Endothelial cell of umbilical vein (primary cell): ENCODE results near the gene AUTS2. TPM values are rescaled to one million over a fixed set of nuclear protein-coding genes. Genes with fewer than 3 reads are reported as not detected.

Experiments used
- BruUV-seq: library from RNA; stranded (reverse); fragments of 400-500 nt; replicated peaks from 2 replicates; lab custom pipeline; 2021; lab: Mats Ljungman, UMichigan
- CTCF ChIA-PET: fragments of 300-600, 350-600 bp; sonication (Branson Sonifier 250); formaldehyde crosslinking; loops from one replicate; lab custom pipeline; 2021; ENCODE audit warnings: antibody characterized with exemption, inconsistent platforms; lab: Charles Lee
- POLR2A ChIA-PET: fragments of 300-600, 350-600 bp; sonication (Branson Sonifier 250); formaldehyde crosslinking; loops from one replicate; lab custom pipeline; 2021; ENCODE audit warnings: antibody characterized with exemption, inconsistent platforms; lab: Charles Lee
- DNase-seq: peaks from one replicate; pipeline ENCODE4 v3.0.0-alpha.2; 2011; ENCODE audit warnings: low read depth, low spot score
- FAIRE-seq: peaks from 2 replicates; lab custom pipeline; 2011; peaks lifted over from hg19 to GRCh38; lab: Jason Lieb, UNC
- H2AFZ ChIP-seq: 2 replicates; pipeline ENCODE4 v1.6.0; 2012; ENCODE audit warnings: low read depth, low read length, control low read depth, inconsistent platforms
- H3K27ac ChIP-seq: 2 replicates; pipeline ENCODE4 v1.5.1; 2011; ENCODE audit warnings: low read depth, mild to moderate bottlenecking, control low read depth, low read length, moderate library complexity; ENCODE audit not compliant: insufficient read depth
- H3K27me3 ChIP-seq, 2 experiments: 2 replicates each; pipeline versions ENCODE4 v1.6.0 to v1.6.1; 2011; ENCODE audit warnings: low read length in 2 of 2, mixed read lengths in 1 of 2; ENCODE audit not compliant: control insufficient read depth in 2 of 2, insufficient read depth in 2 of 2
- H3K36me3 ChIP-seq, 2 experiments: 2 replicates in 1 of 2; 3 replicates in 1 of 2; pipeline ENCODE4 v1.5.1; 2011; ENCODE audit warnings: low read length in 2 of 2, mild to moderate bottlenecking in 1 of 2, moderate library complexity in 1 of 2; ENCODE audit not compliant: control insufficient read depth in 2 of 2, insufficient read depth in 2 of 2; ENCODE audit errors: extremely low read depth in 1 of 2
- H3K4me1 ChIP-seq: 3 replicates; pipeline ENCODE4 v1.5.1; 2011; ENCODE audit warnings: mild to moderate bottlenecking, low read length; ENCODE audit not compliant: control insufficient read depth, insufficient read depth; ENCODE audit errors: extremely low read depth
- H3K4me2 ChIP-seq: 2 replicates; pipeline ENCODE4 v1.6.1; 2011; ENCODE audit warnings: low read length, control low read depth, mixed read lengths; ENCODE audit not compliant: insufficient read depth
- H3K4me3 ChIP-seq, 3 experiments: fragments of 200-600 bp in 1 of 3; sonication (generic), shearing (Covaris generic) in 1 of 3; replicated peaks in 1 of 3; 2 replicates each; pipeline ENCODE4 v1.5.1; 2011 to 2016; ENCODE audit warnings: control low read depth in 3 of 3, low read length in 3 of 3, mild to moderate bottlenecking in 2 of 3, inconsistent platforms in 1 of 3, low read depth in 1 of 3, moderate library complexity in 1 of 3; ENCODE audit not compliant: insufficient read depth in 1 of 3
- H3K79me2 ChIP-seq: 2 replicates; pipeline ENCODE4 v1.6.0; 2012; ENCODE audit warnings: low read length, inconsistent platforms; ENCODE audit not compliant: control insufficient read depth, insufficient read depth
- H3K9ac ChIP-seq: replicated peaks from 2 replicates; pipeline ENCODE3; 2011; ENCODE audit warnings: low read length, control low read depth; ENCODE audit not compliant: insufficient read depth; ENCODE audit errors: extremely low read depth
- H3K9me1 ChIP-seq: replicated peaks from 3 replicates; pipeline ENCODE4 v1.6.0; 2011; ENCODE audit warnings: mild to moderate bottlenecking, low read length; ENCODE audit not compliant: control insufficient read depth, insufficient read depth; ENCODE audit errors: extremely low read depth
- H3K9me3 ChIP-seq: replicated peaks from 2 replicates; pipeline ENCODE4 v1.5.1; 2012; ENCODE audit warnings: low read length, inconsistent platforms; ENCODE audit not compliant: control insufficient read depth, insufficient read depth
- H4K20me1 ChIP-seq: replicated peaks from 2 replicates; pipeline ENCODE3; 2011; ENCODE audit warnings: mild to moderate bottlenecking, low read length; ENCODE audit not compliant: control insufficient read depth, insufficient read depth; ENCODE audit errors: extremely low read depth
- CTCF ChIP-seq, 2 donors: IDR thresholded peaks; 1 replicate in 1 of 2; 2 replicates in 1 of 2; pipeline ENCODE4 v1.5.1; 2011; ENCODE audit warnings: low read length in 2 of 2, mild to moderate bottlenecking in 2 of 2, moderate library complexity in 2 of 2, control low read depth in 1 of 2, inconsistent platforms in 1 of 2, low read depth in 1 of 2; ENCODE audit not compliant: insufficient read depth in 1 of 2; ENCODE audit errors: extremely low read depth in 1 of 2
- EZH2 ChIP-seq: IDR thresholded peaks from 2 replicates; pipeline ENCODE4 v1.6.1; 2012; ENCODE audit warnings: borderline replicate concordance, low read depth, mild to moderate bottlenecking, moderate library complexity, low read length, inconsistent platforms; ENCODE audit not compliant: severe bottlenecking
- FOS ChIP-seq: IDR thresholded peaks from 2 replicates; pipeline ENCODE4 v1.6.1; 2011; ENCODE audit warnings: mild to moderate bottlenecking, low read length, moderate library complexity, borderline replicate concordance; ENCODE audit not compliant: insufficient read depth
- GATA2 ChIP-seq: IDR thresholded peaks from 2 replicates; pipeline ENCODE4 v1.7.0; 2011; ENCODE audit warnings: low read depth, mild to moderate bottlenecking, moderate library complexity, mixed read lengths, low read length; ENCODE audit not compliant: insufficient read length, insufficient read depth
- JUN ChIP-seq: IDR thresholded peaks from 2 replicates; pipeline ENCODE4 v1.6.1; 2011; ENCODE audit warnings: borderline replicate concordance, low read depth; ENCODE audit not compliant: insufficient read length, insufficient read depth
- MYC ChIP-seq: IDR thresholded peaks from one replicate; pipeline ENCODE4 v1.6.1; 2011; ENCODE audit warnings: mild to moderate bottlenecking, low read depth, low read length
- POLR2A ChIP-seq: IDR thresholded peaks from 2 replicates; pipeline ENCODE4 v1.6.1; 2012; ENCODE audit warnings: low read depth, mild to moderate bottlenecking, control low read depth, low read length
- POLR2AphosphoS5 ChIP-seq: IDR thresholded peaks from 2 replicates; pipeline ENCODE4 v1.6.1; 2012; ENCODE audit warnings: low read depth, mild to moderate bottlenecking, control low read depth, low read length, moderate library complexity; ENCODE audit not compliant: insufficient read depth
- dilution Hi-C: fragments of 300-500 bp; cut with MboI; formaldehyde crosslinking; loops from one replicate; pipeline ENCODE4 v1.15.0; 2019; ENCODE audit warnings: low sequenced_read_pairs; ENCODE audit not compliant: extremely low pct_ligation_motif_present
- intact Hi-C: fragments of 100-400 bp; cut with micrococcal nuclease; formaldehyde crosslinking; loops from one replicate; pipeline ENCODE4 v1.10.0; 2022
- polyA plus RNA-seq, 4 experiments: library from polyadenylated mRNA; depleted of rRNA in 3 of 4; stranded (reverse) in 3 of 4; unstranded in 1 of 4; fragments of >200 nt; gene quantifications; 2 replicates each; pipeline versions ENCODE4 v1.2.1 to v1.2.3, GENCODE V29; 2011 to 2012; ENCODE audit warnings: missing spikeins in 1 of 4
- total RNA-seq: library from RNA; stranded (reverse); gene quantifications from 2 replicates; pipeline ENCODE4 v1.2.3, GENCODE V29; 2021
- TF ChIP-seq, protein P1 (sequence below): IDR thresholded peaks from 2 replicates; pipeline ENCODE4 v1.6.1; 2011; ENCODE audit not compliant: insufficient read depth, insufficient read length

The AUTS2 gene
- total and polyA plus RNA-seq, 2 donors (not counting 3 experiments of a cell fraction or from before 2014, with no cell fraction given) = 0.59 to 8.0 TPM

- Histone ChIP-seq H3K4me1 (no peaks in the 10 kb centered on the region), H3K27ac (no peak overlapping the region), H3K79me2 (no peaks in the 10 kb centered on the region), H3K4me3 (no peak overlapping the region), H3K27me3 (no peaks in the 10 kb centered on the region), H3K9me1 (no peaks in the 10 kb centered on the region), H3K9me3 (no peaks in the 10 kb centered on the region), H2AFZ (no peak overlapping the region), H3K4me2 (no peak overlapping the region), H3K36me3 (no peaks in the 10 kb centered on the region), H3K9ac (no peak overlapping the region), H4K20me1 (no peaks in the 10 kb centered on the region)
- BruUV-seq = no TSS peak
- TF ChIP-seq POLR2A = no peak
- TF ChIP-seq POLR2AphosphoS5 = no peak
- no peak for TF ChIP-seq CTCF (IDR thresholded peaks at IDR 0.05; ENCODE audit: extremely low read depth in 1 of 2, insufficient read depth in 1 of 2, low read depth in 1 of 2, low read length in 2 of 2)
- no peak for TF ChIP-seq MYC
- no peak for TF ChIP-seq JUN
- no peak for TF ChIP-seq EZH2
- no peak for TF ChIP-seq GATA2
- TF ChIP-seq, protein P1, sequence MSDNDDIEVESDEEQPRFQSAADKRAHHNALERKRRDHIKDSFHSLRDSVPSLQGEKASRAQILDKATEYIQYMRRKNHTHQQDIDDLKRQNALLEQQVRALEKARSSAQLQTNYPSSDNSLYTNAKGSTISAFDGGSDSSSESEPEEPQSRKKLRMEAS = no peak
- TF ChIP-seq FOS = no peak
- intact Hi-C loops (no loop called here), dilution Hi-C loops (no loop called here)
- ChIA-PET POLR2A (no interaction called here), CTCF (no interaction called here)
- no peak for FAIRE-seq
- DNase-seq = no peak
These were observed 1237.4 kb downstream of the AUTS2 start for GRCh38 chr7:70835658-70836057.
